Nephron progenitor cell (in vitro differentiated cells): ENCODE results near the gene SLC12A5.

Source experiments
- DNase-seq: peaks from one replicate; pipeline ENCODE4 v3.0.0; 2021
- H3K27ac Mint-ChIP-seq: 2 replicates; pipeline ENCODE4 v1.8.0; 2021; ENCODE audit warnings: mild to moderate bottlenecking, moderate library complexity, mixed read lengths
- H3K27me3 Mint-ChIP-seq: 2 replicates; pipeline ENCODE4 v1.8.0; 2021; ENCODE audit warnings: mild to moderate bottlenecking, low read depth, mixed read lengths; ENCODE audit not compliant: poor library complexity
- H3K36me3 Mint-ChIP-seq: 2 replicates; pipeline ENCODE4 v1.8.0; 2021; ENCODE audit warnings: low read depth, mixed read lengths
- H3K4me1 Mint-ChIP-seq: 2 replicates; pipeline ENCODE4 v1.8.0; 2021; ENCODE audit warnings: mixed read lengths
- H3K4me3 Mint-ChIP-seq: 2 replicates; pipeline ENCODE4 v1.8.0; 2021; ENCODE audit warnings: mild to moderate bottlenecking, moderate library complexity, mixed read lengths
- H3K9me3 Mint-ChIP-seq: 2 replicates; pipeline ENCODE4 v1.8.0; 2021; ENCODE audit warnings: mild to moderate bottlenecking, moderate library complexity, mixed read lengths
- CTCF ChIP-seq: fragments of 200-600 bp; sonication (generic); IDR thresholded peaks from 2 replicates; pipeline ENCODE4 v1.5.0; 2021; ENCODE audit warnings: antibody characterized with exemption

Gene SLC12A5

GRCh38 chr20:46027245-46027853 lies 1.7 kb upstream of the SLC12A5 start:
- no peak overlapping the region for H3K4me3 Mint-ChIP-seq
- H3K9me3 Mint-ChIP-seq, result no peaks in the 10 kb centered on the region
- H3K4me1 Mint-ChIP-seq, result peaks cover 4% of the 10 kb centered on the region
- H3K36me3 Mint-ChIP-seq, result no peaks in the 10 kb centered on the region
- no peak overlapping the region for H3K27ac Mint-ChIP-seq
- DNase-seq, result peak; percentile 78
- no peak for TF ChIP-seq CTCF
- peaks cover 99% of the 10 kb centered on the region for H3K27me3 Mint-ChIP-seq

DNA sequence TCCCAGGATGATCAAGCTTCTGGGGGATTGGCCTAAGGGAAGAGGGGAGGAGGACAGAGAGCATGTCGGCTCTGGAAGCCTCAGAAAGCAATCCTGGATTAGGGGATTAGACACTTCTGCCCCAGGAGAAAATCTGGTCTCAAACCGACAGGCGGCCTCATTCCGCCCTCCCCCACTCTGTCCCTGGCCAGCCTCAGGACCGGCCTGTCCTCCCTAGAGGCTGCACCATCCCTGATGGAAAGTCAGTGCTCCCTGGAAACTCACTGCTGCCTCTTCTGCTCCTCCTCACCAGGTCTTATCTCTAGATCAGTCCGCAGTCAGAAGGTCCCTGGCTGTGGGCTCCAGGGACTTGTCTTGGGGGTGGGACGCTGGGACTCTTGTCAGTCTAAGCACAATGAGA lies 905 bp upstream of the SLC12A5 start:
- no peaks in the 10 kb centered on the region for H3K36me3 Mint-ChIP-seq
- peaks cover 100% of the 10 kb centered on the region for H3K27me3 Mint-ChIP-seq
- no peak overlapping the region for H3K4me3 Mint-ChIP-seq

GRCh38 chr20:46030284-46031013 lies 1.4 kb downstream of the SLC12A5 start:
- peak; percentile 25 for DNase-seq
- Mint-ChIP-seq H3K4me1 (peaks cover 4% of the 10 kb centered on the region), H3K4me3 (no peak overlapping the region), H3K9me3 (no peaks in the 10 kb centered on the region), H3K27me3 (peaks cover 100% of the 10 kb centered on the region), H3K36me3 (no peaks in the 10 kb centered on the region), H3K27ac (no peak overlapping the region)
- no peak for TF ChIP-seq CTCF

More for the DNA sequence above, 905 bp upstream of the SLC12A5 start:
- no peak for DNase-seq
- Mint-ChIP-seq H3K27ac (no peak overlapping the region), H3K4me1 (peaks cover 4% of the 10 kb centered on the region), H3K9me3 (no peaks in the 10 kb centered on the region)
- no peak for TF ChIP-seq CTCF

DNA sequence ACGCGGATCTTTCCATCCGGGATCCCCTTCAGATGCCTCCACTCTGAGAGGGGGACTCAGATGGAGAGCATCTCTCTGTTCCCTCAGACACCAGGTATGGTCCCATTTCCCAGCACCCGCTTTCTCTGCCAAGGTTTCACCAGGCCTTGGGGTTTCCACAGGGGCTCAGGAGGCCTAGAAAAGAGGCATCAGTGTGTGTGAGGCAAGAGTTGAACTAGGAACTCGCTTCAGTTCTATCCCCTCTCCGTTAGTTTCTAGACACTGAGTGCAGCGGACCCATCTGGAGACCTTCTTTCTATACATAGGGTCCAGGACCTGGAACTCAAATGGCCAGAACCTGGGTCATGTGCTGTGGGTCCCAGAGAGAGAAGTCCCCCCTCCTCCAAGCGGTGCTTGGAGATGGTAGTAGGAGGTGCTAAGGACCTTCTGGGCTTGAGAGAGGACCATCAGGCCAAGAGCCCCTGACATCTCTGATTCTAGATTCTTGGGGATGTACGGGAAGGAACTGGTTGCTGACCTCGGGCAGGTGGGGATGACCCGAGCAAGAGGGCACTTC lies 2.1 kb downstream of the SLC12A5 start:
- Mint-ChIP-seq H3K4me1 (peaks cover 4% of the 10 kb centered on the region), H3K27me3 (peaks cover 100% of the 10 kb centered on the region), H3K27ac (no peak overlapping the region), H3K9me3 (no peaks in the 10 kb centered on the region), H3K4me3 (peak overlapping the region; percentile 8), H3K36me3 (no peaks in the 10 kb centered on the region)
- no peak for DNase-seq
- TF ChIP-seq CTCF, result no peak

- no peak overlapping the region for H3K27ac Mint-ChIP-seq
- peak; percentile 59 for DNase-seq
Observed at GRCh38 chr20:46031701-46032254, 2.8 kb downstream of the SLC12A5 start.

More at GRCh38 chr20:46031701-46032254, 2.8 kb downstream of the SLC12A5 start:
- no peaks in the 10 kb centered on the region for H3K9me3 Mint-ChIP-seq
- H3K27me3 Mint-ChIP-seq, result peaks cover 100% of the 10 kb centered on the region
- H3K4me3 Mint-ChIP-seq, result peak overlapping the region; percentile 67
- no peak for TF ChIP-seq CTCF
- H3K36me3 Mint-ChIP-seq, result no peaks in the 10 kb centered on the region
- H3K4me1 Mint-ChIP-seq, result peaks cover 4% of the 10 kb centered on the region
